IMR-90 (cell line): ENCODE results near the gene NUDT1. TPM values are rescaled to one million over a fixed set of nuclear protein-coding genes. Genes with fewer than 3 reads are reported as not detected.

Source experiments
- ATAC-seq: fragments of 200-7000 bp; cut with Tn5 transposase; 2 replicates; pipeline ENCODE4 v1.9.1; 2020; ENCODE audit warnings: low read depth, mild to moderate bottlenecking, moderate library complexity
- BruUV-seq: library from RNA; stranded (reverse); fragments of 400-500 nt; replicated peaks from 2 replicates; lab custom pipeline; 2021; lab: Mats Ljungman, UMichigan
- CTCF ChIA-PET: fragments of 300-600 bp; formaldehyde crosslinking; extraction: SDS; loops from one replicate; lab custom pipeline; 2021; ENCODE audit warnings: antibody characterized with exemption; lab: Yijun Ruan, JAX
- POLR2A ChIA-PET: fragments of 300-600 bp; sonication (Branson Sonifier 250); formaldehyde crosslinking; loops from one replicate; lab custom pipeline; 2022; ENCODE audit warnings: antibody characterized with exemption; ENCODE audit not compliant: unreplicated experiment; lab: Charles Lee
- DNase-seq: peaks from one replicate; pipeline ENCODE4 v3.0.0; 2013
- H2AFZ ChIP-seq: replicated peaks from 2 replicates; pipeline ENCODE3; 2013; ENCODE audit warnings: low read length, mild to moderate bottlenecking; ENCODE audit not compliant: poor library complexity
- H2AK5ac ChIP-seq: 2 replicates; pipeline ENCODE4 v1.6.1; 2013; ENCODE audit warnings: low read depth, low read length, inconsistent platforms
- H2AK9ac ChIP-seq: replicated peaks from 2 replicates; pipeline ENCODE3; 2013; ENCODE audit warnings: mild to moderate bottlenecking, low read depth, low read length, moderate library complexity; ENCODE audit not compliant: poor library complexity
- H2BK120ac ChIP-seq: 2 replicates; pipeline ENCODE4 v1.6.1; 2013; ENCODE audit warnings: low read depth, low read length, inconsistent platforms
- H2BK15ac ChIP-seq: 3 replicates; pipeline ENCODE4 v1.6.1; 2013; ENCODE audit warnings: low read depth, low read length, inconsistent platforms
- H2BK20ac ChIP-seq: 2 replicates; pipeline ENCODE4 v1.6.1; 2013; ENCODE audit warnings: low read depth, mild to moderate bottlenecking, inconsistent platforms, low read length, moderate library complexity
- H2BK5ac ChIP-seq: 2 replicates; pipeline ENCODE4 v1.6.1; 2013; ENCODE audit warnings: mild to moderate bottlenecking, low read depth, low read length, inconsistent platforms; ENCODE audit not compliant: poor library complexity, severe bottlenecking
- H3K14ac ChIP-seq: replicated peaks from 2 replicates; pipeline ENCODE4 v1.6.1; 2013; ENCODE audit warnings: low read depth, low read length, inconsistent platforms
- H3K18ac ChIP-seq: 2 replicates; pipeline ENCODE4 v1.6.1; 2013; ENCODE audit warnings: low read depth, low read length, control low read depth
- H3K23ac ChIP-seq: 2 replicates; pipeline ENCODE4 v1.6.1; 2013; ENCODE audit warnings: low read depth, low read length, inconsistent platforms
- H3K27ac ChIP-seq: 2 replicates; pipeline ENCODE4 v1.5.1; 2013; ENCODE audit warnings: mild to moderate bottlenecking, control low read depth, low read length; ENCODE audit not compliant: insufficient read depth
- H3K27me3 ChIP-seq: 2 replicates; pipeline ENCODE4 v1.6.1; 2013; ENCODE audit warnings: low read length; ENCODE audit not compliant: control insufficient read depth, insufficient read depth
- H3K36me3 ChIP-seq: 2 replicates; pipeline ENCODE4 v1.6.1; 2013; ENCODE audit warnings: low read length, mixed read lengths; ENCODE audit not compliant: control insufficient read depth, insufficient read depth
- H3K4ac ChIP-seq: 2 replicates; pipeline ENCODE4 v1.6.1; 2013; ENCODE audit warnings: low read depth, low read length, inconsistent platforms
- H3K4me1 ChIP-seq: 2 replicates; pipeline ENCODE4 v1.6.1; 2013; ENCODE audit warnings: low read length, mixed read lengths; ENCODE audit not compliant: control insufficient read depth, insufficient read depth
- H3K4me2 ChIP-seq: 2 replicates; pipeline ENCODE4 v1.6.1; 2013; ENCODE audit warnings: low read depth, mild to moderate bottlenecking, control low read depth, low read length, moderate library complexity
- H3K4me3 ChIP-seq: 2 replicates; pipeline ENCODE4 v1.5.1; 2013; ENCODE audit warnings: low read depth, mild to moderate bottlenecking, control low read depth, low read length, moderate library complexity; ENCODE audit not compliant: insufficient read depth
- H3K56ac ChIP-seq: 2 replicates; pipeline ENCODE4 v1.6.1; 2013; ENCODE audit warnings: low read length, inconsistent platforms; ENCODE audit not compliant: insufficient read depth; ENCODE audit errors: extremely low read depth
- H3K79me1 ChIP-seq, 2 experiments: 2 replicates each; pipeline ENCODE4 v1.6.1; 2013; ENCODE audit warnings: low read length in 2 of 2, inconsistent platforms in 1 of 2, low read depth in 1 of 2
- H3K9ac ChIP-seq: 2 replicates; pipeline ENCODE4 v1.6.1; 2013; ENCODE audit warnings: low read depth, low read length, control low read depth
- H3K9me1 ChIP-seq: 2 replicates; pipeline ENCODE4 v1.6.1; 2013; ENCODE audit warnings: low read length, inconsistent platforms; ENCODE audit not compliant: insufficient read depth
- H3K9me3 ChIP-seq: 2 replicates; pipeline ENCODE4 v1.6.1; 2013; ENCODE audit warnings: low read length; ENCODE audit not compliant: control insufficient read depth, insufficient read depth
- H4K20me1 ChIP-seq: 2 replicates; pipeline ENCODE4 v1.6.1; 2013; ENCODE audit warnings: low read length, inconsistent platforms; ENCODE audit not compliant: insufficient read depth
- H4K5ac ChIP-seq: 2 replicates; pipeline ENCODE4 v1.6.1; 2013; ENCODE audit warnings: mild to moderate bottlenecking, low read depth, low read length, control low read depth
- H4K8ac ChIP-seq, 2 experiments: 2 replicates each; pipeline ENCODE4 v1.6.1; 2013; ENCODE audit warnings: low read depth in 2 of 2, low read length in 2 of 2, control low read depth in 1 of 2, inconsistent platforms in 1 of 2
- H4K91ac ChIP-seq: 2 replicates; pipeline ENCODE4 v1.6.1; 2013; ENCODE audit warnings: low read depth, low read length, inconsistent platforms; ENCODE audit not compliant: insufficient read depth
- BHLHE40 ChIP-seq: fragments of 150-350 bp; IDR thresholded peaks from 2 replicates; pipeline ENCODE4 v1.6.1; 2016; ENCODE audit warnings: mild to moderate bottlenecking, low read depth, low read length
- RCOR1 ChIP-seq: IDR thresholded peaks from 2 replicates; pipeline ENCODE4 v1.6.1; 2012; ENCODE audit warnings: mild to moderate bottlenecking, low read length, improper control_type of control experiment; ENCODE audit not compliant: insufficient replicate concordance
- RFX5 ChIP-seq: IDR thresholded peaks from 2 replicates; pipeline ENCODE4 v1.8.0; 2012; ENCODE audit warnings: low read depth, mild to moderate bottlenecking, low read length, moderate library complexity
- SMC3 ChIP-seq: fragments of 150-350 bp; IDR thresholded peaks from 2 replicates; pipeline ENCODE4 v1.6.1; 2016; ENCODE audit warnings: low read depth, mild to moderate bottlenecking, antibody characterized with exemption, low read length, moderate library complexity
- WGBS, 2 experiments: methylation state at CpG; one replicate each; pipeline versions ENCODE4 v1.1.5 to v1.1.7; 2013; ENCODE audit warnings: missing lambda C conversion rate in 2 of 2; ENCODE audit not compliant: insufficient read length in 1 of 2; ENCODE audit errors: extremely low coverage in 2 of 2; 5-methylcytosine and 5-hydroxymethylcytosine counted together
- dilution Hi-C: fragments of 300-500 bp; cut with HindIII; formaldehyde crosslinking; loops from one replicate; pipeline ENCODE4 v1.14.3; 2018; ENCODE audit warnings: low sequenced_read_pairs; ENCODE audit not compliant: unreplicated experiment
- in situ Hi-C: fragments of 300-500 bp; cut with MboI; formaldehyde crosslinking; loops from 3 replicates; pipeline ENCODE4 v1.14.3; 2019; ENCODE audit warnings: low sequenced_read_pairs, inconsistent platforms, mixed read lengths
- intact Hi-C: fragments of 100-400 bp; cut with micrococcal nuclease; formaldehyde crosslinking; loops from 2 replicates; pipeline ENCODE4 v1.10.0; 2022
- polyA plus RNA-seq, 3 experiments: library from polyadenylated mRNA; depleted of rRNA; stranded (reverse); fragments of >200 nt; gene quantifications; 2 replicates each; pipeline ENCODE4 v1.2.3, GENCODE V29; 2012; ENCODE audit warnings: low replicate concordance in 1 of 3
- total RNA-seq: library from RNA; depleted of rRNA; stranded (reverse); fragments of >200 nt; gene quantifications from 2 replicates; pipeline ENCODE4 v1.2.3, GENCODE V29; 2012
- TF ChIP-seq, protein P1 (sequence below): conservative IDR thresholded peaks from 2 replicates; pipeline ENCODE4 v1.5.1; 2012; ENCODE audit warnings: mild to moderate bottlenecking, low read depth, low read length, improper control_type of control experiment
- TF ChIP-seq, protein P2 (sequence below): fragments of 150-350 bp; IDR thresholded peaks from 2 replicates; pipeline ENCODE4 v1.6.1; 2017; ENCODE audit warnings: mild to moderate bottlenecking, antibody characterized with exemption, low read length, low read depth

Gene NUDT1
- total and polyA plus RNA-seq, 2 of the 4 experiments (the other 2 are of a cell fraction): 33.4 to 49.1 TPM

DNA sequence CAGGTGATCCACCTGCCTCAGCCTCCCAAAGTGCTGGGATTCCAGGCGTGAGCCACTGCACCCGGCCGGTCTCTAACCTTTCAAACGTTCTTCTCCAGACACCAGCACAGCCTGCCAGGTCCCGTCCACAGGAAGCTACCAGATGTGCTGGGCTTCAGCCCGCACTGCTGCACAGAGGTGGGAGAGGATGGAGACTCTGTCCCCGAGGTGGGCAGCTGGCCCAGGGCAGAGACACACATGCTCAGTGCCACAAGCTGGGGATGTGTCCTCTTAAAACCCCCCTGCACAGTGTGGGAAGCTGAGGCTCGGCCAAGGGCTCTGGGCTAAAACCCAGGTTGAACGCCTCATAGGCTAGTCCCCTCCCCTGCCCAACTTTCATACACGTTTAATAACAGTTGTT is 9.4 kb downstream of the NUDT1 start:
- Histone ChIP-seq H3K18ac (no peak overlapping the region), H2AK5ac (no peak overlapping the region), H3K56ac (no peak overlapping the region), H2BK5ac (no peak overlapping the region), H3K9ac (no peak overlapping the region), H2BK20ac (no peak overlapping the region), H3K27ac (no peak overlapping the region), H4K8ac (no peak overlapping the region), H2AFZ (no peak overlapping the region), H3K9me1 (peaks cover 23% of the 10 kb centered on the region), H3K4me2 (no peak overlapping the region), H3K23ac (no peak overlapping the region), H2AK9ac (no peak overlapping the region), H4K91ac (no peak overlapping the region), H3K27me3 (no peaks in the 10 kb centered on the region), H4K20me1 (no peaks in the 10 kb centered on the region; the same call in 1 of the 2 replicates), H4K5ac (no peak overlapping the region), H2BK120ac (no peak overlapping the region), H3K4me1 (peaks cover 16% of the 10 kb centered on the region), H3K4ac (no peak overlapping the region), H3K36me3 (peaks cover 12% of the 10 kb centered on the region), H2BK15ac (no peak overlapping the region), H3K79me1 (peaks cover 0 to 36% of the 10 kb centered on the region in 2 experiments; a peak in 2 of 4 replicates), H3K4me3 (no peak overlapping the region), H3K9me3 (no peaks in the 10 kb centered on the region), H3K14ac (no peak overlapping the region)
- ChIA-PET CTCF (no interaction called here), POLR2A (interaction anchor here (0.8 kb wide), 1 partner anchor 15 kb away, joined by 3 read pairs; no protein-coding TSS in a partner anchor)
- TF ChIP-seq, protein P1, sequence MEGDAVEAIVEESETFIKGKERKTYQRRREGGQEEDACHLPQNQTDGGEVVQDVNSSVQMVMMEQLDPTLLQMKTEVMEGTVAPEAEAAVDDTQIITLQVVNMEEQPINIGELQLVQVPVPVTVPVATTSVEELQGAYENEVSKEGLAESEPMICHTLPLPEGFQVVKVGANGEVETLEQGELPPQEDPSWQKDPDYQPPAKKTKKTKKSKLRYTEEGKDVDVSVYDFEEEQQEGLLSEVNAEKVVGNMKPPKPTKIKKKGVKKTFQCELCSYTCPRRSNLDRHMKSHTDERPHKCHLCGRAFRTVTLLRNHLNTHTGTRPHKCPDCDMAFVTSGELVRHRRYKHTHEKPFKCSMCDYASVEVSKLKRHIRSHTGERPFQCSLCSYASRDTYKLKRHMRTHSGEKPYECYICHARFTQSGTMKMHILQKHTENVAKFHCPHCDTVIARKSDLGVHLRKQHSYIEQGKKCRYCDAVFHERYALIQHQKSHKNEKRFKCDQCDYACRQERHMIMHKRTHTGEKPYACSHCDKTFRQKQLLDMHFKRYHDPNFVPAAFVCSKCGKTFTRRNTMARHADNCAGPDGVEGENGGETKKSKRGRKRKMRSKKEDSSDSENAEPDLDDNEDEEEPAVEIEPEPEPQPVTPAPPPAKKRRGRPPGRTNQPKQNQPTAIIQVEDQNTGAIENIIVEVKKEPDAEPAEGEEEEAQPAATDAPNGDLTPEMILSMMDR: no peak
- TF ChIP-seq, protein P2, sequence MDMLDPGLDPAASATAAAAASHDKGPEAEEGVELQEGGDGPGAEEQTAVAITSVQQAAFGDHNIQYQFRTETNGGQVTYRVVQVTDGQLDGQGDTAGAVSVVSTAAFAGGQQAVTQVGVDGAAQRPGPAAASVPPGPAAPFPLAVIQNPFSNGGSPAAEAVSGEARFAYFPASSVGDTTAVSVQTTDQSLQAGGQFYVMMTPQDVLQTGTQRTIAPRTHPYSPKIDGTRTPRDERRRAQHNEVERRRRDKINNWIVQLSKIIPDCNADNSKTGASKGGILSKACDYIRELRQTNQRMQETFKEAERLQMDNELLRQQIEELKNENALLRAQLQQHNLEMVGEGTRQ: no peak
- TF ChIP-seq RFX5 (no peak), BHLHE40 (no peak), RCOR1 (no peak), SMC3 (no peak)
- no peak for ATAC-seq
- no peak for DNase-seq
- dilution Hi-C loops: no loop called here
- in situ Hi-C loops: no loop called here
- no TSS peak for BruUV-seq
- 90% methylated on average over 2 of the region's 10 CpGs; no CpG with 5 or more reads in 1 of the 2 experiments for WGBS, 2 experiments
- intact Hi-C loops: no loop called here
